GM19395 (cell line): ENCODE measurements around the gene ATP8A2.
"Not testable (repeated sequence)": the region's sequence is repeated elsewhere in the genome, so short reads cannot be mapped to it uniquely, and the experiment has no call there.

Experiments used
- ATAC-seq: cut with Tn5 transposase; IDR thresholded peaks from one replicate; pipeline ENCODE4 v1.9.1; 2021; ENCODE audit warnings: mild to moderate bottlenecking, moderate library complexity; ENCODE audit not compliant: unreplicated experiment

The ATP8A2 gene

DNA sequence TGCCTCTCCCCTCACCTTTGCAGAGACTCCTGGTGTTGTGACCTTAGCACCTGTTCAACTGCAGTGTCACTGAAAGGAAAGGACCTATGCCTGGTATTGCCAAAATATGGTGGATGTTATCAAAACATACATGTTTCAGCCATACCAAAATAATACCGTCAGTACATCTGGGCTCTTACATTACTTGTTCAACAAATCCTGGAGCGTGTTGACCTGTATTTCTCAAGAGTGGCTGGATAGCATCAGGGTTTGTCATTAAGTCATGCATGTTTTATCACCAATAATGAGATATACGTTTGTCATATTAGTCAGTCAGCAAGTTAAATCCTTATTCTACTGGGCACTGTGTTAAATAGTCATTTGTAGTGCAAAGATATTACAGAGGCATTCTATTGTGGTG is 389.3 kb downstream of the ATP8A2 start:
- ATAC-seq, result no peak

DNA sequence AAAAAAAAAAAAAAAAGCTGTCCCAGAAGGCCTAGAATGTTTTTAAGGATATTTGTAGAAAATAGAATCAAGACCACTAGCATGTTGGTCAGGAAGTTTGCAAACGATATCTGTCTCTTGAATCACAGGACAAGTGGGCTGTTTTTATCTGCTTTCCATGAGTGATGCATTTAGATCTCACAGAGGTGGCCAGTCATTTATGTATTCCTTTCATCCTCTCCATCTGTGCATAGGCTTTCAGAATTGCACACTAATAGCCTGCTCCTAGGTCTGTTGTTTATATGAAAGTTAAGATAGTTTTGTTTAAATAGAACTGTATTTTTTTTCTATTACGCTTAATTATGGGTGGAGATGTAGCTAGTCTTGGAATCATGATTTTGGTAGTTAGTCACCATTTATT is 390.5 kb downstream of the ATP8A2 start:
- no peak for ATAC-seq

DNA sequence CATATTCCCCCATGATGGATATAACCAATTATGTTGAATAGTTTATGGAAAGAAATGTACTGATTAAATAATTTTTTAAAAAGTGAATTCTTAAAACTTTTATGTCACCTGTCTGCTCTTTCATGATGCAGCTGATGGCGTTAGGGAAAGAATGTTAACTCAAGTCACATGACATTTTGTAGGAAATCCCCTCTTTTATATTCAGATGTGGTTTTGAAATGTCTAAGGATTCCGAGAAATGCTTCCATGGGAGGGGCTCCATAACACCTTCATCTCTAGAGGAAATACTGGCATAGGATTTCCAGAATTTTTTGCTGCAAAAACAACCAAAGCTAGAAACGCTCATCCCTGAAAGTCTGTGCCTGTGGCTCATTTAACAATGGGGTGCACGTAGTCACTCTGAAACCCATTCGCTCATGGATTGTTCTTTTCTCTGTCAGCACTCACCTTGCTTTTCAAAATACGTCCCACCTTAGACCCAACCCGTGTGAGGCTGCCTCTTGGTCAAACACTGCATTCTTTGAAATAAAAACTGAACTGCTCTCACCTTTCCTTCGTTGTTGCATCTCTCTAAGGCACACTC is 391.1 kb downstream of the ATP8A2 start:
- no peak for ATAC-seq

DNA sequence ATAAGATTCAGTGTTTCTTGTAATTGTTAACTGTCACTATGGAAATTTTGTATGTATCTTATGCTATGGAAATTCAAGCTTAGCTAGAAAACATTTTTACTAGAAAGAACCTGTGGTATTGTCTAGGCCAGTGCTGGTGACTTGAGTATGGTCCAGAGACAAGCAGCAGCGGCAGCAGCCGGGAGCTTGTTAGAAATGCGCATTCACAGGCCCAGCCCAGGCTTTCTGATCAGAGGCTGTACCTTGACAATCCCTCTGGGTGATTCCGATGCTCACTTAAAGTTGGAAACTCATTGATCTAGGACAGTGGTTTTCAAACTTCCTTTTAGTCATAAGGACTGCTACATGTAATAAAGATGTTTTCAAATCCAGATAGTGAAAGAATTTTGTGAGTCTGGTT is 392.6 kb downstream of the ATP8A2 start:
- no peak for ATAC-seq

DNA sequence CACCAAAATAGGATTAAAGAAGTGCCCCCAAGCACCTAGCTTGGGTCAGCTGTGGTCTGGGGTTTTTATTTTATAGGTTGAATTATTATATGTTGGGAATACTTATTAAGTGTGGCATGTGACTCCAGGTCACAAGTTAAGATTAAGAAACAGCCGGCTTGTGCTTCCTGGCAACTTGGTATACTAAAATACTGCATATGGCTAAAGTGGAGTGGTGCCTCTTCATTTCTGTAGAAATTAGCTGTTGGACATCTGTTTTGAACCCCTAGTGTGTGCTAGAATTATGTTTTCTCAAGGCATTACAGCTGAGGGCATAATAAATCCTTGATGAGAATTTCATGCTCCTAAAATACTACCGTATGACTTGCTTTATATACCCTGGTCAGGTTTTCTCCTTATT is 393.5 kb downstream of the ATP8A2 start:
- no peak for ATAC-seq

DNA sequence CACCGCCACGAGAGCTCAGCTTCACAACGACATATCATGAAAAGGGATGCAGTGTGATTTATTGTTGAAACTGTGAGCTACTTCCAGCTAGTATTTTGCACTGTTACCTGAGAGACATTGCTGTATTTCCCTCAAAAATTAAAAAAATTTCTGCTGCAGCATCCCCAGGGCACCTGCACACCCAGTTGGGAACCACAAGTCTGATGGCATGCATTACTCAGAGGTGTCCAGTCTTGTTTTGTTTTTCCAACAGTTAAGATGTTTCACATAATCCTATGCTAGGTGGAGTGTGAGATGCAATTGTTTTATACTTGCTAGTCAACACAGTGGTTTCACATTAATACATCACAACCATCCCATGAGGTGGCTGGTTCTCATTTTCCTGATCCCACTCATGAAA is 394.8 kb downstream of the ATP8A2 start:
- no peak for ATAC-seq

DNA sequence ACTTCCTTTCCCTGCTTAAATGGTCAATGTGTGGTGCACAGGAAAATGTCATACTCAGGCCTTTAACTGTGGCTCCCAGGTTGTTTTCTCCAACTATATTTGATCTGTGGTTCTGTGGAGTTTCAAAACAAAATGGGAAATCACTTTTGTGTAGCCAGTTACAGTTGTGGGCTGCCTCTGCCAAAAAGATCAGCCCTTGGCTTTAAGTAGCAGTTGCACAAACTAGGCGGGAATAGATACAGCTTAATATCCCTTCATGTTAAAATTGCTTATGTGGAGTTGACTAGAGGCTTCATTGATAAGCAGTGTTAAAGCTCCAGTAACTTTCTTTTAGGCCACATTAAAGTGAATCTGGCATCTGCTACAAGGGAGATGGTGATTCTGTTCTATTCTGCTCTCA is 395.2 kb downstream of the ATP8A2 start:
- no peak for ATAC-seq

DNA sequence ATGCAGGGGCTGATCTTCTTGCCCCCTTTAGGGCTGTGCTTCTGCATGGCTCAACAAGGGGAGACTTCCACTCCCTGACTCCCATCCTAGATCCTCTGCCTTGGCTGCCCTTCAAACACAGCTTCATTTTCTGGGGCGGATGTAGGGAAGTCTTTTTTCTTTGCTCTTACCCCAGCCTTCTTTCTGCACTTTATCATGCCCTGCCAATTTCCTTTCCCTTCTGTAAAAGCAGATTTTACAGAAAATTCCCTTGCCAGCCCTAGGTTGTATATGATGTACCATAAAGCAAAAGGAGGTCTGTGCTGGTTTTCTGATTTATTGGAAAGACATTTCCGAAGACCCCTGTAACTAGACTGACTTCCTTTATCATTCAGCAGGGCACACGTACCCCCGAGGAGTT is 396.6 kb downstream of the ATP8A2 start:
- no peak for ATAC-seq

DNA sequence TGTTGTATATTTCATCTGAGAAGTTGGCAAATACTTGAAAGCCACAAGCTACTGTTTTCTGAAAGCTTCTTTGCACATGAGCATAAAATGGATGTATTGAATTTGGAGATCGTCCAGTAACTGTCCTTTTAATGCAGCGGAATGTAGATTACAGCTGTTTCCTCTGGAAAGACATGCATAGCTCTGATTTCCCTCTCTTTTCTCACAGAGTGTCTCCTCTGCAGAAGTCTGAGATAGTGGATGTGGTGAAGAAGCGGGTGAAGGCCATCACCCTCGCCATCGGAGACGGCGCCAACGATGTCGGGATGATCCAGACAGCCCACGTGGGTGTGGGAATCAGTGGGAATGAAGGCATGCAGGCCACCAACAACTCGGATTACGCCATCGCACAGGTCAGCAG is 397.1 kb downstream of the ATP8A2 start:
- no peak for ATAC-seq

DNA sequence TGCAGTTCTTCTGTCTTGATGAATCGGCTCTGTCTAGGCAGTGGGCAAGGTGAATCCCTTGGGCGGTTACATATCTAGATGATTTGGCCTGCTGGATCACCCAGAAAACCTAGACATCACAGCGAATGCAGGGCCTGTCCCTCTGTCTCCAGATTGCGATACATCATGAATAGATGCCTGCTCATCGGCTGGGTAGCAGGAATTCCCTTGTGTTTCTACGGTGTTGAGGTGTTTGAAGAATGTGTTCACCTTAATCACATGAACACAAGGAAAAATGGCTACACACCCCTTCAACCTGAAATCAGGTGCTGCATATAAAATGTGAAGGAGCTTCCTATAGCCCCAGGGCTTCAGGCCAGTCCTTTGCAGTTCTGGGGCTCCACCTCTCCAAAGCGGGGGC is 398.8 kb downstream of the ATP8A2 start:
- ATAC-seq, result no peak

DNA sequence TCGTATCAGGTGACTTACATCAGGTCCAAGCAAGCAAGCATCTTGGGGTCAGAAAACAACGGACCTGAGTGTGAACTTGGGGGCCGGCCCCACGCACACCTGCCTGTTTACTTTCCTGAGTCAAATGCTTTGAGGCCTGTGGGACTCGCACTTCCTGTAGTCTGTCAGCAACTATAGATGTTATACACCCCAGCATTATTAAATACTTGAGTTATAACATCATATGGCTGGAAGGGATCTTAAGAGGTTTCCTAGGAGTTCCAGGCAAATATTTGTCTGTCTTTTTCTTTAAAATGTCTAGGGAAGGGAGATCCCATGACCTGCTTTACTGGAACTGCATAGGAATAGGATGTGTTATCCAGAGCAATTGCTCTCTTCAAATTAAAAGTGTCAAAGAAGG is 399.4 kb downstream of the ATP8A2 start:
- no peak for ATAC-seq

DNA sequence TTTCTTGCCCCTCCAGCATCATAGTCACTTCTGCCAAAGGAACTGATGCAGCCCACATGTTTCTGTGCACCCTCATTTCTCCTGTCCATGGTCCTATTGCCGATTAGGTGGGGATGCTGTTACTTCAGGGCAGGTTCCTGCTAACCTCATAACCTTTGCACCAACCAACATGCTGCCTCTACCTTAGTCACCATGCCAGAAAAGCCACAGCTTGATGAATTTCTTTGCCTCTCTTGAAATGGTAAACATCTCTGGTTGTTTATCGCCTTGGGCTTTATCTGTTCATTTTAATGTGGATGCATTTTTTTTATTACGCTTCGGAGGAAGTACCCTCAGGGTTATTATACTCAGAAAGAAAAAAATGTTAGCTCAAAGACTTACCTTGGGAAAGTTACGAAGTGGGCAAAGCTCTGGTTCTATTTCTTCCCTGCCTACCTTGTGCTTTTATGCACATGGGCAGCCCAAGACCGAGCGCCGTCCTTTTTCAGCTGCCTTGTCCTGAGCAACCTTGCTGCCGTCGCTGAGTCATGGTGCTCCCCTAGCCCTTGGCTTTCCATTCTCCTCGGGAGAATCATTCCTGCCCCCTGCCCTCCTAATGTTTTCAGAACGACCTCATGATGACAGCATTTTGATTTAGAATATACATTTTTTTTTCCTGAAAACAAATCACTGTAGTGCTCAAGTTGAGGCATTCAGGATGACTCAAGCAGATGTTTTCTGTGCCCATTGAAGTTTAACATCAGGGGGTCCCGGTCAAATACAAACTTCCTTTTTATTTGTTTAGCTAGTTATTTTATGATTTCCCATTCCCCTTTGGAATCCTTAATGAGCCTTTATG is 400.1 kb downstream of the ATP8A2 start:
- ATAC-seq, result no peak

DNA sequence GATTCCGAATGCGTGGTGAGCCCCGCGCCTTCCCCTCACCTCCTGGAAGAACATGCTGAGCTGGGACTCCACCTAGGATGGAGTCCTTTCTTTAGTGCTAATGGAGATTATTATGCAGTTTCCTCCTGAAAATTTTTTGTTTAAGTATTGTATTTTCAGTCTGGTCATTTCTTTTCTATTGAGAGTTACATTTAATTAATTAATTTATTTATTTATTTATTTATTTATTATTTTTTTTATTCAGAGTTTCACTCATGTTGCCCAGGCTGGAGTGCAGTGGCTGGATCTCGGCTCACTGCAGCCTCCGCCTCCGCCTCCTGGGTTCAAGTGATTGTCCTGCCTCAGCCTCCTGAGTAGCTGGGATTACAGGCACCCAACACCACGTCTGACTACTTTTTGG is 400.8 kb downstream of the ATP8A2 start:
- ATAC-seq, result not testable (repeated sequence)

DNA sequence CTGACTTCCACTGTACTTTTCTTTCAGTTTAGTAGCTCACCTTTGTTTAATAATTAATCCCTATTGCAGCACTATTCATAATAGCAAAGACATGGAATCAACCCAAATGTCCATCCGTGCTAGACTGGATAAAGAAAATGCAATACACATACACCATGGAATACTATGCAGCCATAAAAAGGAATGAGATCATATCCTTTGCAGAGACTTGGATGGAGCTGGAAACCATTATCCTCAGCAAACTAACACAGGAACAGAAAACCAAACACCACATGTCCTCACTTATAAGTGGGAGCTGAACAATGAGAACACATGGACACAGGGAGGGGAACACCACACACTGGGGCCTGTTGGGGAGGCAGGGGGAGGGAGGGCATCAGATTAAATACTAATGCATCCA is 402.3 kb downstream of the ATP8A2 start:
- ATAC-seq, result not testable (repeated sequence)

DNA sequence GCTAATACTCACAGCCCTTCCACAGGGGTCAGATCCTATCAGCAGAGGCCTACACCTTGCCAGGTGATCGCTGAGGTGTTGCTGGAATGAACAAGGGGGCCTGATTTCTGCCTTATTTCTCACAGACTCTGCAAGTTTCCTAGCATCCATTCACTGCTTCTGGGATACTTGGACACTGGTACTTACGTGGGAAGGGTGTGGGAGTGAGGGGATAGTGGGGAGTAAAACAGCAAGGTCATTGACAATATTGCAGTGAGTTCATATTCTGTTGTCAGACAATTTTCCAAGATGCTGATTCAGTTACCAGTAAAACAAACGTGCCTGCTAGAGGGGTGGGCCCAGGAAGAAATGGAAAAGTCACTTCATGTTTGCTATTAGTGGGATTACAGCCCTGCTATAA is 403.5 kb downstream of the ATP8A2 start:
- no peak for ATAC-seq

DNA sequence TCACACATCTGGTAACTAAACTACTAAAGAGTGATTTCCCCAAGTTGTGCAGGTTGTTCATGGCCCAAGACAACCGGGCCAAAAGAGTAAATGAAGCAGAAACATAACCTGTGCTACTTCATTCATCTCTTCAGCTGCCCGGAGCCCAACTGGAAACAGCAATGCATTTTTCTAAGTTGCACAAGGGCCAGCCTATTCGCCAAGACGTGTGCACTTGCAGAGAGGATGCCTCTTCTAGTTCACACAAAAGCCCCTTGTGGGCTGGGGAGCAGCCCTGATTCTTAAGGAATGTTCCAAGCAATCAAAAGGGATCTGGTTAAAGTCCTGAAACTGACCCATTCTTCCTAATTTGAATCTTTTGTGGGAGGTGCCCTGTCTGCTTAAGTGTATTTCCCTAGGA is 404.2 kb downstream of the ATP8A2 start:
- no peak for ATAC-seq

DNA sequence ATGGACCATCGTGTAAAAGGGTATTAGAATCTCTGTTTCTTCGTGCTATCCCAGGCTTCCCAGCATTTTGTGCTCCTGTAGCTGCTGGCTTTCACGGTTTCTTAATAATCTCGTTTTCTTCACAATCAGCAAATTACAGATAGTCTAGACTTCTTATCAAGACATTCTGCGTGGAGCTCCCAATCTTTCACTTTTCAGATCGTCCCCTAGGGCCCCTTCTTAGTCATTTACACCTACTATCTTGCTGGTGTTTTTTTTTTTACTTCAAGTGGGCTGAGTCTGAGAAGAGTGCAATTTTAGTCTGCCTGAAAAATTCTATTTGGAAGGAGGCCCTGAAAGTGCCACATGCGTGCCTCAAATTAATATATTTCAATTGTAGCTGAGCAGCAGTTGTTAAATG is 404.9 kb downstream of the ATP8A2 start:
- ATAC-seq, result no peak

DNA sequence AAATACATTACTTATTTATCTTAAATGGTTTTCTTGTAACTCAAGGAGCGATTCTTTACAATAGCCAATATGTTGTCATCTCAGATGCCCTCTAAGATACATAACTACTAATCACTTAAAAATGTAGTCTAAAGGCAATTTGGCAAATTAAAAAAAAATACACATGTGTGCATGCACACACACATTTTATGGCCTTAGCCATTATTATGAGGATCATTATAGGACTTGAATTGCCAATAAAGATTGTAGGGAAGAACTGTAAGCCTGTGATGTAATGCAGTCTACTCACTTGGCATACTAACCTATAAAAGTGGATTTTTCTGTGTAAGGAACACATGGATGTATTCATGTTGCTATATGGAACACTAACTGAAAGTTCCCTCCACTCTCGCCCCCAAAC is 405.7 kb downstream of the ATP8A2 start:
- no peak for ATAC-seq

DNA sequence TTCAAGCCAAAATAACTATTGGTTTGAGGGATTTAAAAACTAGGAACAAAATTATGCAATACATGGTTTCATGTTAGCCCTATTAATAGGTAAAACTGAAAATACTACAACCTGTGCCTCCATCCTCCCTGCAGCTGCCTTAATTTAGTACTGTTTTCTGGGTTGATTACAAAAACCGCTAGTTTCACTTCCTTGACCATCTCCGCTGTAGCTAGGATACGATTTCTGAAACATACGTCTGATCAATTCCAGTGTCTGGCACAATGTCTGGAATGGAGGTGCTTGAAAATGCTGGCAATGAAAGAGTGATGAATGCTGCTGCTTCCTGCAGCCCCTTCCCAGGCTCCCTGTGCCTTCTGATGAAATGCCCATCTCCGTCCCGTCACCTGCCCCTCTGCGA is 406.6 kb downstream of the ATP8A2 start:
- ATAC-seq, result no peak

DNA sequence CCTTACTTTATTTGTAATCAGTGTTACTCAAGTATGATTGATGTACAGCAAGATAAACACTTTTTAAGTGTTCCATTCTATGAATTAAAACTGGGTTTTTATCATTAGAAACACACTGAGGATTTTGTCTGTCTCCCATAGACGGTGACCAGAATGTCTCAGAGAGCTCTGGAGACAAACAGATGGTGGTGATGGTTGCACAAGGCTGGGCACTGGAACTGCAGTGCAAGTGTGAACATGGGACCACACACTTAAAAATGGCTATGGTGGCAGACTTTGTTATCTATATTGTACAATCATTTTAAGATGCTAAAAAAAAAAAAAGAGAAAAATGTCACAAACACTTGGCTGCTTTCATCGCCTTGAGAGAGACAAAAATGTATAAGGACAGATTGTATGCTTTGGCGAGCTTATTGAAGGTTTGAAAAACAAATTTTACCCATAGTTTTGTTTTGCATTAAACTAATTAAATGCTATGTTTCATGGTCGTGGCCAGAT is 407.1 kb downstream of the ATP8A2 start:
- no peak for ATAC-seq

DNA sequence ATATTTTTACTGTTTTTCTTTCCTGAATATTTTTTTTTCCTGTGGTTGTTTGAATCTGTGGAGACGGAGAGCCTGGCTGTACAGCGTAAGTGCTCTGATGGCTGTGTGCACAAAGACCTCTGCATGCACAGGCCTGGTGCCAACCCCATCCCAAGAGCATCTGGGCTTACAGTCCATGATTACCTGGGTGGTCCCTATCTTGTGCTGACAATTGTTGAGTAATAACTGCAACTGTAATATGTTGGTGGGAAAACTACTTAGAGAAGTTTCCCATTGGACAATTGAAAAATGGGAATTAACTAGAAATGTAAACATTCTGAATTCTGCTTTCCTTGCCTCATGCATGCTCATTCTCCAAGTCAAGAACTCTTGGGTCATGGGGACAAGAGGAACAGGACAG is 411.3 kb downstream of the ATP8A2 start:
- ATAC-seq, result no peak

DNA sequence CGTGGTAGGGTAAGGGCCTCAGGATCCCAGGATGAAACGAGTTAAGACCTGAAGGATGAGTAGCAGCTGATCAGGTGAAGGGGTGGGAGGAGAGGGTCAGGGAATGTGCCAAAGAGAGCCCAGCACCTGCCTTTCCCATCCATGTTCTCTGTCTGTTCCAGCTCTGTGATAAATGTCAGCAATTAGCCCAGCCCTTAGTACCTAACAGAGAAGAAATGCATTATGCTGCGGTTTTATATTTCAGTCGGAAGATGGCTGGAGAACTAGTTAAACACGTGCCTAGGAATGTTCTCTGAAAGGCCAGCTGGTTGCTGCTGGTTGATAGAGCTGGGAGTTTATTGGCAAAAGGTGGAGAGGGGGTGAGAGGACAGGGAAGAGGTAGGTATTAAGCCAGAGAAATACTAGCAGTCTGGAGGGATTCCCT is 411.8 kb downstream of the ATP8A2 start:
- no peak for ATAC-seq

DNA sequence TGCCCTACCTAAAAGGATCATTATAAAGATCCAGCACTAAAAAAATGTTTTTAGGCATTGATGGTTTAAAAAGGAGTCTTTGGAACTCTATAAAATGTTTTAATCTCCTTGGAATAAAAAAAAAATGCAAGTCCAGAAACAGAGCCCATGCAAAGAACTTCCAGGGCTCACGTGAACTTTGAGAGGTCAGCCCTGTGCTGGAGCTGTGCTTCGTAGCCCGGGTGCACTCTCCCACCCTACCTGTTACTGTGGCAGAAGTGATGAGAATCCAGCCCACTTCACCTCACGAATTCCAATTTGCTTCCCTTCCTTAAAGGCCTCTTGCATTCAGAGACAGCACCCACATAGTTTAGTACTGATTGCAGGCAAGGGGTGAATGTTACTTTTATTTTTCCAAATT is 412.3 kb downstream of the ATP8A2 start:
- ATAC-seq, result no peak
